Measurements from ENCODE around the gene DOCK1.

Gene DOCK1

GRCh38 chr10:127458829-127459228, 553.6 kb downstream of the DOCK1 start:
- TF ChIP-seq CTCF (conservative IDR thresholded peaks at IDR 0.05), result no peak
- no peak overlapping the region for H3K27ac ChIP-seq

GRCh38 chr10:127459918-127460317, 554.7 kb downstream of the DOCK1 start:
- no peak overlapping the region for H3K27ac ChIP-seq
- TF ChIP-seq CTCF (conservative IDR thresholded peaks at IDR 0.05), result no peak

DNA sequence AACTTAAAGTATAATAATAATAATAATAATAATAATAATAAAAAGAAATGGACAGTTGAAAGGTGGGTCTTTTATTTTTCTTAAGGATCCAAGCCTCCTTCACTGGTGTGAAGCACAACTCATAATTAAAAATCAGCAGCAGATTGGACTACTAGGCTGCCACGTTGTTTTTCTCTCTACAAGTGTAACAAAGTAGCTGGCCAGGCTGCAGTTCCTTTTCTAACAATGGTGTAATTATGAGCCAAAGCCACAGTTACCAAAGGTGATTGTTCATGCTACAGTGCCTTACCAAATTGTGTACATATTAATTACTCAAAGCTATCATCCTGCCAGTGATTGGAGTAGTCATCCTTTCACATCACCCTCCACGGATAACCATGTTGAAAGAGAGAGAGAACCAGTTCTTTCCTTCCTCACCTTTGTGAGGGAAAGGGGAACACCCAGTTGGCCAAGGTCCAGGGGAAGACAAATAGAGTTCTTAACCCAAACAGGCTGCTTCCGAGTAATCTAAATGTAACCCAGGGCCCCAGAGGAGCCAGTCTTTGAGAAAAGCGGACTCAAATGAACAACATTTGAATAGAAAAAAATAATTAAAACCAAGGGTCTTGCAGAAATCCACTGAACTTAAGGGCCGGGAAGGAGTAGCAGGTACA, 557.5 kb downstream of the DOCK1 start:
- no peak for TF ChIP-seq CTCF (conservative IDR thresholded peaks at IDR 0.05)

DNA sequence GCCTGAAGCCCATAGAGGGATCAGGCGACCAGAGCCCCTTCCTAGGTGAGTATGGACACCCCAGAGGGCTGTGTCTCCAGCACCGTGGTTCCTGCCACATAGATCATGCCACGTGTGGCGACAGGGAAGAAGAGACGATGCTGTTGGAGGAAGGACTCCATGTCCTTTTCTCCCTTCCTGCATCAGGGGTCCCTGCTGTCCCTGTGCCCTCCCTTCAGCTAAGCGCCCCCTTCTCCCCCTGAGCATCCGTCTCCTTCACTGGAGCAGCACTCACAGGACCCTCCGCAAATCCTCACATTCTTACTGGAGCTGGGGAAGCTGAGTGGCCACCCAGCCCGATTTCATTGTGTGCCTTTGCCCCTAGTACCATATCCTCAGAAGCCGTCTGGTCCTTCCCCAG, 558.3 kb downstream of the DOCK1 start:
- no peak overlapping the region for H3K27ac ChIP-seq
- no peak for TF ChIP-seq CTCF (conservative IDR thresholded peaks at IDR 0.05)

More for the DNA sequence above, 557.5 kb downstream of the DOCK1 start:
- H3K27ac ChIP-seq, result no peak overlapping the region

DNA sequence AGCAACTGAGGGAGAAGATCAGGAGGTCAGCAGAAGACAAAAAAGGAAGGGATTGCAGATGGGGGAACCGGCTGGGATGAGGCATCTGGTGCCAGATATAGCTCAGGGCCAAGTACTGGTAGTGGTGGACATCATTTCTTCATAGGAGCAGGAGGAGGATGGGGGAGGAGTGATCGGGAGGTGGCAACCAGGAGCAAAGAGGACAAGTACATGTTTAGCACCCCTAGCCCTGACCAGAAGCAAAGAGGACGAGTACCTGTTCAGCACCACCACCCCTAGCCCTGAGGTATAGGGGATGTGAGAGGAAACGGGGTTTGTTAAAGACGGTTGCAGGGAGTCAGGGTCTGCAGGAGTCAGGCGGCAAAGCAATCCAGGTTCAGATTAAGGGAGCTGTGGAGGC, 559.3 kb downstream of the DOCK1 start:
- TF ChIP-seq CTCF (conservative IDR thresholded peaks at IDR 0.05), result no peak
- no peak overlapping the region for H3K27ac ChIP-seq

DNA sequence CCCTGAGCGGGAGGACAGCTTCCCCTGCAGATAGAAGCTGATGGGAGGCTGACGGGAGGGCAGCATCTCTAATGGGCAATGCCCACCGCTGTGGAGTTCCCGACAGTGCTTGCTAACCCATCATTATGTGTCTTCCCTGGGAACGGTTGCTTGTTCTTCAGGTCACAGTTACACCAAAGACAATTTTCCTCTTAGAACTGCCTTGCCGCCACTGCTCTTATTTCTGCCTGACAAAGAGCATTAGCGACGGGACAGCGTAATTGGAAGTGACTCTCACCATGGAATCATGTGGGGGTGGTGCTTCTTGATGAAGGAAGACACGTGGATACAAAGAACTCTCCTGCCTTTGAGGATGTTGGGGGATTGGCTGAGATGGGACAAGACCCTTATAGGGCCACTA, 562.6 kb downstream of the DOCK1 start:
- H3K27ac ChIP-seq, result no peak overlapping the region
- no peak for TF ChIP-seq CTCF (conservative IDR thresholded peaks at IDR 0.05)

DNA sequence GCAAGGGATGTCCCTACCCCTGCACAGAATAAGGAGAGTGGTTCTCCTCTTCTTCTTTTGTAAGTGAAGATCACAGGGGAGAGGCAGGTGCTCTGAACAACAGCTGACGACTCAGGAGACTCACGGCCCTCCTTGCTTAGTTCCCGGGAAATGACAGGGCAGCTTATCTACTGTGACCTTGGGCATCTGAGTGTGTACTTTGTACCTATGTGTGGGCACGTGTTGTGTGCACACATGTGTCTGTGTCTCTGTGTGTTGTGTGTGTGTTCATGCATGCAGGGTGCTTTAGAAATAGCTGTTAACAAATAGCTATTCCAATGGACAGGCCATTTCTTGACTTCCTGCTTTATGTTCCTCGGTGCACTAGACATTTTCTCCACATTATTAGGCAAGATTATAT, 563.4 kb downstream of the DOCK1 start:
- no peak for TF ChIP-seq CTCF (conservative IDR thresholded peaks at IDR 0.05)

More for the DNA sequence above, 563.4 kb downstream of the DOCK1 start:
- no peak overlapping the region for H3K27ac ChIP-seq

Measured in VCaP (cell line).